HUES48 (cell line): Measurements from ENCODE around the gene CACNA1A.
"Not testable (repeated sequence)": the region's sequence is repeated elsewhere in the genome, so short reads cannot be mapped to it uniquely, and the experiment has no call there.

Source experiments
- H3K27ac ChIP-seq: one replicate; pipeline ENCODE4 v1.7.0; 2013; ENCODE audit warnings: low read depth, low read length, inconsistent platforms
- H3K27me3 ChIP-seq: 2 replicates; pipeline ENCODE4 v1.6.1; 2013; ENCODE audit warnings: mild to moderate bottlenecking, low read length; ENCODE audit not compliant: control insufficient read depth, insufficient read depth
- H3K36me3 ChIP-seq: 2 replicates; pipeline ENCODE4 v1.6.1; 2013; ENCODE audit warnings: low read length; ENCODE audit not compliant: control insufficient read depth, insufficient read depth
- H3K4me1 ChIP-seq: 2 replicates; pipeline ENCODE4 v1.6.1; 2013; ENCODE audit warnings: mild to moderate bottlenecking, low read length; ENCODE audit not compliant: control insufficient read depth, insufficient read depth
- H3K4me3 ChIP-seq: 2 replicates; pipeline ENCODE4 v1.5.1; 2013; ENCODE audit warnings: mild to moderate bottlenecking, low read depth, low read length
- H3K9ac ChIP-seq: 2 replicates; pipeline ENCODE4 v1.6.1; 2013; ENCODE audit warnings: mild to moderate bottlenecking, low read depth, low read length, moderate library complexity
- H3K9me3 ChIP-seq: 2 replicates; pipeline ENCODE4 v1.6.1; 2013; ENCODE audit warnings: low read length; ENCODE audit not compliant: control insufficient read depth, insufficient read depth

CACNA1A gene

DNA sequence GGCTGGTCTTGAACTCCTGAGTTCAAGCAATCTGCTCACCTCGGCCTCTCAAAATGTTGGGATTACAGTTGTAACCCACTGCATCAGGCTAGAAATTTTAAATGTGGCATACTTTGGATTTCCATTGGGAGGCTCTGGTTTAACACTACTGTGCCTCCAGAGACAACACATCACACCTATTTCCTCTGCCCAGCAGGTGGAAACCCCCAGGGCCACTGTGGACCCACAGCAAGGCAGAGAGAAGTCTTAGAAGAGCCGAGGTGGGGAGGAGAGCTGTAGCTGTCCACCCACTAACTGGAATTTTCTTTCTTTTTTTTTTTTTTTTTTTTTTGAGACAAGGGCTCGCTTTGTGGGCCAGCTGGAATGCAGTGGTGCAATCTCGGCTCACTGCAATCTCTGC lies 316.7 kb downstream of the CACNA1A start:
- Histone ChIP-seq H3K36me3 (no peaks in the 10 kb centered on the region), H3K9me3 (no peaks in the 10 kb centered on the region), H3K27me3 (no peaks in the 10 kb centered on the region), H3K4me3 (no peak overlapping the region), H3K27ac (no peak overlapping the region), H3K9ac (no peak overlapping the region), H3K4me1 (no peaks in the 10 kb centered on the region)

- Histone ChIP-seq H3K27me3 (no peaks in the 10 kb centered on the region), H3K4me1 (no peaks in the 10 kb centered on the region), H3K9me3 (no peaks in the 10 kb centered on the region), H3K36me3 (no peaks in the 10 kb centered on the region), H3K27ac (no peak overlapping the region), H3K4me3 (no peak overlapping the region), H3K9ac (no peak overlapping the region)
Measured at GRCh38 chr19:13187419-13187818, 318.9 kb downstream of the CACNA1A start.

DNA sequence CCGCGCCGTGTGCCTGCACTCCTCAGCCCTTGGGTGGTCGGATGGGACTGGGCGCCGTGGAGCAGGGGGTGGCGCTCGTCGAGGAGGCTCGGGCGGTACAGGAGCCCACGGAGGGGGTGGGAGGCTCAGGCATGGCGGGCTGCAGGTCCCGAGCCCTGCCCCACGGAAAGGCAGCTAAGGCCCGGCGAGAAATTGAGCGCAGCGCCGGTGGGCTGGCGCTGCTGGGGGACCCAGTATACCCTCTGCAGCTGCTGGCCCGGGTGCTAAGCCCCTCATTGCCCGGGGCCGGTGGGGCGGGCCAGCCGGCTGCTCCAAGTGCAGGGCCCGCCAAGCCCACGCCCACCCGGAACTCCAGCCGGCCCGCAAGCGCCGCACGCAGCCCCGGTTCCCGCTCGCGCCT lies 319.6 kb downstream of the CACNA1A start:
- not testable (repeated sequence) for H3K4me3 ChIP-seq, H3K27ac ChIP-seq, H3K36me3 ChIP-seq, H3K9me3 ChIP-seq, H3K9ac ChIP-seq, H3K4me1 ChIP-seq, H3K27me3 ChIP-seq

GRCh38 chr19:13185763-13186657 lies 320.3 kb downstream of the CACNA1A start:
- not testable (repeated sequence) for H3K36me3 ChIP-seq, H3K9ac ChIP-seq, H3K9me3 ChIP-seq, H3K27me3 ChIP-seq, H3K27ac ChIP-seq, H3K4me3 ChIP-seq, H3K4me1 ChIP-seq

- H3K36me3 ChIP-seq, H3K27ac ChIP-seq, H3K9me3 ChIP-seq, H3K4me3 ChIP-seq, H3K4me1 ChIP-seq, H3K27me3 ChIP-seq, H3K9ac ChIP-seq: not testable (repeated sequence)
Measured at GRCh38 chr19:13184926-13185325, 321.4 kb downstream of the CACNA1A start.

GRCh38 chr19:13181747-13182388 lies 324.4 kb downstream of the CACNA1A start:
- Histone ChIP-seq H3K27ac (no peak overlapping the region), H3K36me3 (no peaks in the 10 kb centered on the region), H3K4me1 (no peaks in the 10 kb centered on the region), H3K4me3 (no peak overlapping the region), H3K9ac (no peak overlapping the region), H3K9me3 (no peaks in the 10 kb centered on the region), H3K27me3 (no peaks in the 10 kb centered on the region)

GRCh38 chr19:13178291-13178690 lies 328.0 kb downstream of the CACNA1A start:
- H3K9me3 ChIP-seq, H3K27ac ChIP-seq: not testable (repeated sequence)

GRCh38 chr19:13177584-13177983 lies 328.7 kb downstream of the CACNA1A start:
- H3K9me3 ChIP-seq, H3K4me3 ChIP-seq, H3K4me1 ChIP-seq, H3K27me3 ChIP-seq, H3K9ac ChIP-seq, H3K36me3 ChIP-seq, H3K27ac ChIP-seq: not testable (repeated sequence)

More at GRCh38 chr19:13178291-13178690, 328.0 kb downstream of the CACNA1A start:
- not testable (repeated sequence) for H3K36me3 ChIP-seq, H3K9ac ChIP-seq, H3K27me3 ChIP-seq, H3K4me3 ChIP-seq, H3K4me1 ChIP-seq

DNA sequence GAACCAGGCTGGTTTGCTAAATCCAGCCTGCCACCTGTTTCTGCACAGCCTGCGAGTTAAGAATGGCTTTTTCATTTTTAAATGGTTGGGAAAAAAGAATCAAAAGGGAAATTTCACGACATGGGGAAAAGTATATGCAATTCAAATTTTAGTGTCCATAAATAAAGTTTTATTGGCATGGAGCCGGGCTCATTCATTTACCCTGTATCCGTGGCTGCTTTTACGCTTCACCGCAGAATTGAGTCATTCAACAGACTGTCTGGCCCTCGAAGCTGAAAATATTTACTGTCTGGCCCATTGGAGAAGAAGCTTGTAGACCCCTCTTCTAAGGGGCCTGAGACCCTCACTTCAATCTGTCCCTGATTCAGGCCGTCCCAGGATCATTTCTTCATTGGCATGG lies 329.9 kb downstream of the CACNA1A start:
- Histone ChIP-seq H3K4me3 (no peak overlapping the region), H3K9me3 (no peaks in the 10 kb centered on the region), H3K27me3 (no peaks in the 10 kb centered on the region), H3K27ac (no peak overlapping the region), H3K36me3 (no peaks in the 10 kb centered on the region), H3K4me1 (no peaks in the 10 kb centered on the region), H3K9ac (no peak overlapping the region)

DNA sequence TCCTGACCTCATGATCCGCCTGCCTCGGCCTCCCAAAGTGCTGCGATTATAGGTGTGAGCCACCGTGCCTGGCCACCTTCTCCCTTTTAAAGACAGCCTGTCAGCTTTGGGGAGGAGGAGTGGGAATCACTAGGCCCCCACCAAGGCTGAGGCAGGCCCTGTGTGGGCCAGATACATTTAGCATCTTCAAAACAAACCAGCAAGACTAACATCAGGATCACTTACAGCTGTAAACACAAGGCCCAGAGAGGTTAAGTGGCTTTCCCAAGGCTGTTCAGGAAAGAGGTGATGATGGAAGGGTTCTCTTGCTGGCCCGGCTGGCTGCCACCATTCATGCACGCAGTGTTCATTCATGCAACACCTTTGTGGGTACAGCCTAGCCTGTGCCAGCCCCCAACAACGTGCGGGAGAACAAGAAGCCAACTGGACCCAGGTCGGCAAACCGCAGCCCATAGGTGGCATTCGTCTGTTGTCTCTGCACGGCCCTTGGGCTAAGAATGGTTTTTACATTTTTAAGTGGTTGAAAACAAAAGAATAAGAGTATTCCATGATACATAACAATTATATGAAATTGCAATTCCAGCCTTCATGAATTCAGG lies 333.0 kb downstream of the CACNA1A start:
- Histone ChIP-seq H3K9ac (no peak overlapping the region), H3K27me3 (no peaks in the 10 kb centered on the region), H3K27ac (no peak overlapping the region), H3K4me1 (0 out of 2 replicates have a peak, but pooled peaks cover 5% of the 10 kb centered on the region), H3K36me3 (no peaks in the 10 kb centered on the region), H3K9me3 (no peaks in the 10 kb centered on the region), H3K4me3 (no peak overlapping the region)
